PC-9 (cell line): ENCODE measurements around the gene TLR3.

Experiments used
- CTCF ChIP-seq: fragments of 200-600 bp; sonication (generic); conservative IDR thresholded peaks from 2 replicates; pipeline ENCODE4 v1.6.1; 2017; ENCODE audit warnings: mixed run types, antibody characterized with exemption, mild to moderate bottlenecking, moderate library complexity
- EZH2 ChIP-seq: fragments of 200-600 bp; sonication (generic); IDR thresholded peaks from 2 replicates; pipeline ENCODE4 v1.8.0; 2017; ENCODE audit warnings: antibody characterized with exemption, low read depth

- no peak for TF ChIP-seq CTCF
- no peak for TF ChIP-seq EZH2
These were observed 773 bp downstream of the TLR3 start for GRCh38 chr4:186069729-186070128.
